Measurements from ENCODE around the gene APOBEC2. TPM values are rescaled to one million over a fixed set of nuclear protein-coding genes. Genes with fewer than 3 reads are reported as not detected.
A peak's percentile ranks its signal among the peaks of the same experiment; 100 is the strongest.

Gene APOBEC2
- total RNA-seq, 2 donors from 2014 or later = not detected

DNA sequence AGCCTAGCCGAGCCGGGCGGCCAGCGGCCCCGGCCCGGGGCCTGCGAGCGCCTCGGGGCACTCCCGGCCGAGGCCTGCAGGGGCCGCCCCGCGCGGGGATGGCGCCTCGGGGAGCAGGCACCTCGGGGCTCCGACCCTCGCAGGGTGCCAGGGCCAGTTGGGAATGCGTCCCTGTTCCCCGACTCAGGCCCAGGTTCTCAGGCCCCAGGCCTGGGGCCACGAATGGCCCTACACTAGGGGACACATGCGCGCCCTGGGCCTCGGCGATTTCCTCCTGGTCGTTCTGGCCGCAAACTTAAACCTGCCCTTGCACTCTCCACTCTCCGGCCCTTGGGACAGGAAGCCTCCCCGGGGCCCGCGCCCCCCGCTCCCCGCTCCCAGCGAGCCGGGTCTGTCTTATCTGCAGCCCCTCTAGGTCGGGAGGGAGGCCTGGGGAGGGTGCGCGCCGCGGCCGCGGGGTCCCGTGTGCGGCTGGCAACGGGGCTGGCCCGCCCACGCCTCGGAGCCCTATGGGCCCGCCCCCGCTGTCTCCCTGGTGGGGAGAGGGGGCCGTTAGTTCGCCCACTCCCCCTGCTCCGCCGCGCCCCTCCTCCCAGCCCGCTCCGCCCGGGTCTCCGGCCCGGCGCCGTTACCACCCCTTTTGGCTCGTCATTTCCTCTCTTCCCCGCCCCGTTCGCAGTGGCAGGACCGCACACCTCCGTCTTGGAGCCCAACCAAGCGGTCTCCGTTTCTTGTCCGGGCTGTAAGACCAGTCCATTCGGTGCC lies 20.4 kb downstream of the APOBEC2 start:
- DNase-seq = peak; percentile 88
- peak overlapping the region; percentile 93 to 98 for H3K4me3 Mint-ChIP-seq
- H3K36me3 Mint-ChIP-seq (ENCODE audit: insufficient read depth in 2 of 2) = peaks cover 5 to 8% of the 10 kb centered on the region in 2 donors
- no peaks in the 10 kb centered on the region for H3K27me3 Mint-ChIP-seq (ENCODE audit: low read depth)
- ATAC-seq (replicated peaks in 1 of 2) = peak; percentile 18 to 32
- H3K27ac Mint-ChIP-seq = peak overlapping the region; percentile 97
- peaks cover 48% of the 10 kb centered on the region for H3K4me1 Mint-ChIP-seq (ENCODE audit: low read depth)
- no peaks in the 10 kb centered on the region for H3K9me3 Mint-ChIP-seq

DNA sequence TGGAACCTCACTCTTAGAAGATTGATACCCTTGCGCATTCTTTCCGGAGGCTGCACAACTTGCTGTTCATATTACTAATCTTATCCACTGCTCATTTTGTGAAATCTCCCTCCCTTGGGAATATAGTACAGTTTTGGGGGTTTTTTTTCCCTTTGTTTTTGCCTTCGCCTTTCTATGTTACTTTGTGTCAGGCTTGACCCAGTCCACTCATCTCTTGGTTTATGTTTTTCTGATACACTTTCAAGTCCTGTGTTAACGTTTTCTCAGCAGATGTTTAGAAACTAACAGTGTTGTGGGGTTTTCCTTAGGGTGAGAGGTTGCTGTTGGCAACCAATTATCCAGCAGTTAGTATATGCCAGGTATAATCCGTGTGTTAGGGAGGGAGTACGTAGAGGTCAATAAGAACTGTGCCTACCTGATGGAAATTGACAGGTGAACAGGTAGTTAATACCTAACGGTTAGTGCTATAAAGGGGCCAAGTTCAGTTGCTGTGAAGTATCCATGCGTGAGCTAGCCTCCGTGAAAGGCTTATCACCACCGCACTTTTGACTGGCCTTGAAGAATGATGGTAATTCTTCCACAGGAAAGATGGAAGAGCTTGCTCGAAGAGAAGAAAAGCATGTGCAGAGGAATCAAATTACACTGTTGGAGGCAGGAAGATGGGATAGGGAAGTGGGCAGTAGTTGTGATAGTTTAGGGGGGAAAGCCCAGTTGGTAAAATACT lies 21.1 kb downstream of the APOBEC2 start:
- Mint-ChIP-seq H3K4me3 (peak overlapping the region; percentile 93 to 98), H3K36me3 (ENCODE audit: insufficient read depth in 2 of 2) (peaks cover 5 to 10% of the 10 kb centered on the region in 2 donors), H3K9me3 (no peaks in the 10 kb centered on the region), H3K27ac (peak overlapping the region; percentile 97), H3K27me3 (ENCODE audit: low read depth) (no peaks in the 10 kb centered on the region), H3K4me1 (ENCODE audit: low read depth) (peaks cover 53% of the 10 kb centered on the region)
- peak in 1 of 2 donors; percentile 7 for DNase-seq
- ATAC-seq (replicated peaks in 1 of 2) = no peak

DNA sequence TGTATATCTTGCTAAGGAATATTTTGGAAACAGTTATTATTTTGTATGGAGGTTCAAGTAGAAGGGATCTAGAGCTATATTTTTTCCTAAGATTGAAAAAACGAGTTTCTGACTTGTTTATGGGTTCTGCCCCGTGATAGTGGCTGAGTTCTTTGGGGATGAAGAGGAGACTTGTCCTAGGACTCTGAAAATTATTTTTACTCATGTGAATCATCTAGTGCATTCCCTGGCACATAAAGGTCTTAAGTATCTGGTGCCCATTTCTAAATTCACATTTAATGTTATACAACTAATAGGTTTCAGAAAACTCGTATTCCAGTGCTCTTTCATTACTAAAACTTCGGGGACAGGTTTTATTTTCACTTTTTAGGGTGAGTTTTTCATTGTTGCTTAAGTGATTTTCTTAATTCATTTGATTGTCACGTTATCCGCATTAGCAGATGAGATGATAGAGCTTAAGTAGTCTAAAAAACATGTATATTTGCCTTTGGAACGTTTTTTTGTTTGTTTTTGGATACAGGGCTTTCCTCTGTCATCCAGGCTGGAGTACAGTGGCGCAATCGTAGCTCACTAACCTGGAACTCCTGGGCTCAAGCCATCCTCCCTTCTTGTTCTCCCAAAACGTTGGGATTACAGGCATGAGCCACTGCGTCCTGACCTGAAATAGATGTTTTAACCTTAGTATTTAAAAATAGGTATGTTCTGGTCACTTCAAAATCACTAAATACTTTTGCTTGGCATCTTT lies 21.9 kb downstream of the APOBEC2 start:
- Mint-ChIP-seq H3K27me3 (ENCODE audit: low read depth) (no peaks in the 10 kb centered on the region), H3K4me3 (peak overlapping the region; percentile 93 to 98), H3K27ac (peak overlapping the region; percentile 97), H3K36me3 (ENCODE audit: insufficient read depth in 2 of 2) (peaks cover 9 to 10% of the 10 kb centered on the region in 2 donors), H3K4me1 (ENCODE audit: low read depth) (peaks cover 58% of the 10 kb centered on the region), H3K9me3 (no peaks in the 10 kb centered on the region)
- ATAC-seq (replicated peaks in 1 of 2) (no peak), DNase-seq (no peak)

GRCh38 chr6:41075651-41076626 lies 22.9 kb downstream of the APOBEC2 start:
- DNase-seq (no peak), ATAC-seq (replicated peaks in 1 of 2) (no peak)
- Mint-ChIP-seq H3K36me3 (ENCODE audit: insufficient read depth in 2 of 2) (peaks cover 10 to 17% of the 10 kb centered on the region in 2 donors), H3K4me3 (peak overlapping the region; percentile 93 to 98), H3K27ac (peak overlapping the region; percentile 79), H3K9me3 (no peaks in the 10 kb centered on the region), H3K27me3 (ENCODE audit: low read depth) (no peaks in the 10 kb centered on the region), H3K4me1 (ENCODE audit: low read depth) (peaks cover 62% of the 10 kb centered on the region)

GRCh38 chr6:41077536-41077935 lies 24.5 kb downstream of the APOBEC2 start:
- no peak overlapping the region for H3K4me3 Mint-ChIP-seq
- no peaks in the 10 kb centered on the region for H3K27me3 Mint-ChIP-seq (ENCODE audit: low read depth)
- ATAC-seq (replicated peaks in 1 of 2) (no peak), DNase-seq (no peak)
- H3K9me3 Mint-ChIP-seq = no peaks in the 10 kb centered on the region
- H3K27ac Mint-ChIP-seq = peak overlapping the region; percentile 4
- peaks cover 7 to 19% of the 10 kb centered on the region in 2 donors for H3K36me3 Mint-ChIP-seq (ENCODE audit: insufficient read depth in 2 of 2)
- peaks cover 67% of the 10 kb centered on the region for H3K4me1 Mint-ChIP-seq (ENCODE audit: low read depth)

DNA sequence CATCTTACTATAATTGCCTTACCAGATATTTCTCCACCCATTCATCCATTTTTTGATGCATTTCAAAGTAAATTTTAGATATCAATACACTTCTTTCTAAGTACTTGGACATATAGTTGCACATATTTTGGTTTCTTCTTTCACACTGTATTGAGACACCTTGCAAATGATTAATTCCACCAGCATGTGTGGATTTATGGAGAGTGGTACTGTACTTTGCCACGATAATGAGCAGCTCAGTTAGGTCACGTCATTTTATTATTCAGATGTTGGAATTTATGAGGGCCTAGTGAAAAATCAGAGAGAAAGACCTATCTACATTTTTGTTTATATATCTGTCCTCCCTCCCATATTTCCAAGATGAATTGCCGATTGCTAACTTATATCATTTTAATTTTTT lies 25.1 kb downstream of the APOBEC2 start:
- H3K4me3 Mint-ChIP-seq = no peak overlapping the region

DNA sequence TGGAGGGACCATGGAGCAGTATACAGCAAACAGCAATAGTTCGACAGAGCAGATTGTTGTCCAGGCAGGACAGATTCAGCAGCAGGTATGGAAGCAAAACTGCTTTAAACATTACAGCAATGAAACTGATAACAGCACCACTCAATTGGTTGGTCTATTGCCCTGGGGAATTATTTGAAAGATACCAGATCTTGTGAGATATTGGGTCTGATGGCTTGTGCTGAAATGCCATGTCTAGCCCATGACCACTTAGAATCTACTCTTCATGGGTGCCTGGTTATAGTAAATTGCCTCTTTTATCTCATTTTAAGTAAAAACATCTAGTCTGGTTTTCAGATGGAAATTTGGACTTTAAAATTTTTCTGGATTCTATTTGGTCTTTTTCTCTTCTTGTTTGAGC lies 26.1 kb downstream of the APOBEC2 start:
- DNase-seq = no peak
- Mint-ChIP-seq H3K27me3 (ENCODE audit: low read depth) (no peaks in the 10 kb centered on the region), H3K4me3 (peak overlapping the region in 1 of 2 donors; percentile 8), H3K9me3 (no peaks in the 10 kb centered on the region), H3K27ac (peak overlapping the region; percentile 85), H3K36me3 (ENCODE audit: insufficient read depth in 2 of 2) (peaks cover 2 to 16% of the 10 kb centered on the region in 2 donors), H3K4me1 (ENCODE audit: low read depth) (peaks cover 73% of the 10 kb centered on the region)
- ATAC-seq (replicated peaks in 1 of 2) = no peak

More for the DNA sequence above, 25.1 kb downstream of the APOBEC2 start:
- ATAC-seq (replicated peaks in 1 of 2) = no peak
- Mint-ChIP-seq H3K36me3 (ENCODE audit: insufficient read depth in 2 of 2) (peaks cover 7 to 20% of the 10 kb centered on the region in 2 donors), H3K27me3 (ENCODE audit: low read depth) (no peaks in the 10 kb centered on the region), H3K27ac (no peak overlapping the region), H3K9me3 (no peaks in the 10 kb centered on the region), H3K4me1 (ENCODE audit: low read depth) (peaks cover 71% of the 10 kb centered on the region)
- no peak for DNase-seq

- Mint-ChIP-seq H3K27ac (peak overlapping the region; percentile 94), H3K4me3 (peak overlapping the region; percentile 64 to 76), H3K9me3 (no peaks in the 10 kb centered on the region), H3K36me3 (ENCODE audit: insufficient read depth in 2 of 2) (peaks cover 3 to 15% of the 10 kb centered on the region in 2 donors), H3K4me1 (ENCODE audit: low read depth) (peaks cover 57% of the 10 kb centered on the region), H3K27me3 (ENCODE audit: low read depth) (no peaks in the 10 kb centered on the region)
- ATAC-seq (replicated peaks in 1 of 2) (peak; percentile 29 to 64), DNase-seq (peak in 1 of 2 donors; percentile 12)
These were observed 27.6 kb downstream of the APOBEC2 start for GRCh38 chr6:41080621-41081020.

- DNase-seq = no peak
- peaks cover 5 to 19% of the 10 kb centered on the region in 2 donors for H3K36me3 Mint-ChIP-seq (ENCODE audit: insufficient read depth in 2 of 2)
- H3K4me3 Mint-ChIP-seq = no peak overlapping the region
These were observed 30.1 kb downstream of the APOBEC2 start for GRCh38 chr6:41083072-41083471.

DNA sequence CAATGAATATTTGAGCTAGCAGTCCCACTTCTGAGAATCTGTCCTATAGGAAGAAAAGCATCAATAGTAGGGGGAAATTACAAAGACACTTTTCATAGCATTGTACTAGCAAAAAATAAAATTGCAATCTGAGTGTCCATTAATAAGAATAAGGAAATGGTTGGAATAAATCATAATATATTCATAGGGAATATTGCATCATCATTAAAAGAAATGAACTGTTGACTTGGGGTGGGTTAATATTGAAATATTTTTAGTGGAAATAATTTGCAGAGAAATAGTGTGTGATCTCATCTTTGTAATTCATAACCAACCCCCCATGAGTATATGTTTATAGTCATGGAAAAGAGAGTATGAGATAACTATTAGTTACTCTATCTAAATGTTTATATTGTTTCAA lies 32.2 kb downstream of the APOBEC2 start:
- Mint-ChIP-seq H3K36me3 (ENCODE audit: insufficient read depth in 2 of 2) (peaks cover 3 to 21% of the 10 kb centered on the region in 2 donors), H3K27me3 (ENCODE audit: low read depth) (no peaks in the 10 kb centered on the region), H3K4me3 (no peak overlapping the region), H3K4me1 (ENCODE audit: low read depth) (peaks cover 26% of the 10 kb centered on the region), H3K27ac (no peak overlapping the region), H3K9me3 (no peaks in the 10 kb centered on the region)
- DNase-seq = no peak
- ATAC-seq (replicated peaks in 1 of 2) = no peak

More at GRCh38 chr6:41083072-41083471, 30.1 kb downstream of the APOBEC2 start:
- no peaks in the 10 kb centered on the region for H3K27me3 Mint-ChIP-seq (ENCODE audit: low read depth)
- no peak overlapping the region for H3K27ac Mint-ChIP-seq
- peaks cover 38% of the 10 kb centered on the region for H3K4me1 Mint-ChIP-seq (ENCODE audit: low read depth)
- no peak for ATAC-seq (replicated peaks in 1 of 2)
- no peaks in the 10 kb centered on the region for H3K9me3 Mint-ChIP-seq

DNA sequence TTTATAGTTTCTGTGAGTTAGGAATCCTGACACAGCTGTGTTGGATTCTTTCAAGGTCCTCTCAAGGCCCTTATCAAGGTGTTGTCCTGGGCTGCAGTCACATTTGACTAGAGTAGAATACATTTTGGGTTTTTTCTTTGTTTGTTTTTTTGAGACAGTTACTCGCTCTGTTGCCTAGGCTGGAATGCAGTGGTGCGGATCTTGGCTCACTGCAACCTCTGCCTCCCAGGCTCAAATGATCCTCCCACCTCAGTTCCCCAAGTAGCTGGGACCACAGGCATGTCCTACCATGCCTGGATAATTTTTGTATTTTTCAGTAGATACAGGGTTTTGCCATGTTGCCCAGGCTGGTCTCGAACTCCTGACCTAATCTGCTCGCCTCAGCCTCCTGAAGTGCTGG lies 35.4 kb downstream of the APOBEC2 start:
- Mint-ChIP-seq H3K27me3 (ENCODE audit: low read depth) (no peaks in the 10 kb centered on the region), H3K4me3 (no peak overlapping the region), H3K4me1 (ENCODE audit: low read depth) (peaks cover 5% of the 10 kb centered on the region), H3K27ac (no peak overlapping the region), H3K36me3 (ENCODE audit: insufficient read depth in 2 of 2) (peaks cover 3 to 13% of the 10 kb centered on the region in 2 donors), H3K9me3 (no peaks in the 10 kb centered on the region)
- ATAC-seq (replicated peaks in 1 of 2) (no peak), DNase-seq (no peak)

All from activated T-cell treated with anti-CD3 and anti-CD28 coated beads, Interleukin-2, amount 50 U/mL, for 72 hours (primary cell).